Measurements from ENCODE around the gene FOXK1. TPM values are rescaled to one million over a fixed set of nuclear protein-coding genes. Genes with fewer than 3 reads are reported as not detected.

The FOXK1 gene
- total RNA-seq, 2 experiments from 2014 or later: 38.5 to 39.6 TPM

- H3K27me3 Mint-ChIP-seq: no peaks in the 10 kb centered on the region
- peak; percentile 98 for TF ChIP-seq CTCF (IDR thresholded peaks at IDR 0.05)
- ChIA-PET CTCF (interaction anchor here (0.5 to 3.3 kb wide), 27 partner anchors 9 to 1180 kb away, joined by 3 to 43 read pairs (median 3); partner anchors contain the start of genes AP5Z1, RADIL and RBAK), POLR2A (no interaction called here)
- H3K27ac Mint-ChIP-seq: no peak overlapping the region
- DNase-seq: peak; percentile 68
- H3K4me3 Mint-ChIP-seq: no peak overlapping the region
- peaks cover 7% of the 10 kb centered on the region for H3K36me3 Mint-ChIP-seq (ENCODE audit: low read depth)
- no peaks in the 10 kb centered on the region for H3K9me3 Mint-ChIP-seq
- peak; percentile 100 for ATAC-seq
- intact Hi-C loops (cut with micrococcal nuclease): loop anchor here (10.0 kb wide), 1 partner anchor 87 kb away; the partner anchor contains the start of gene RADIL
- H3K4me1 Mint-ChIP-seq (ENCODE audit: low read depth): no peaks in the 10 kb centered on the region
Measured at GRCh38 chr7:4797858-4798705, 116.0 kb downstream of the FOXK1 start.

- no peaks in the 10 kb centered on the region for H3K9me3 Mint-ChIP-seq
- no peak for TF ChIP-seq CTCF (IDR thresholded peaks at IDR 0.05)
- intact Hi-C loops (cut with micrococcal nuclease): loop anchor here (10.0 kb wide), 1 partner anchor 86 kb away; the partner anchor contains the start of gene RADIL
- no peak overlapping the region for H3K4me3 Mint-ChIP-seq
- ATAC-seq: no peak
- DNase-seq: no peak
- ChIA-PET CTCF (interaction anchor here (0.7 to 3.3 kb wide), 23 partner anchors 8 to 313 kb away, joined by 3 to 43 read pairs (median 4); partner anchors contain the start of genes RADIL and RBAK), POLR2A (no interaction called here)
- no peaks in the 10 kb centered on the region for H3K27me3 Mint-ChIP-seq
- H3K27ac Mint-ChIP-seq: no peak overlapping the region
- peaks cover 7% of the 10 kb centered on the region for H3K36me3 Mint-ChIP-seq (ENCODE audit: low read depth)
- no peaks in the 10 kb centered on the region for H3K4me1 Mint-ChIP-seq (ENCODE audit: low read depth)
Measured at GRCh38 chr7:4798706-4799235, 116.7 kb downstream of the FOXK1 start.

- H3K4me1 Mint-ChIP-seq (ENCODE audit: low read depth): no peaks in the 10 kb centered on the region
- no peaks in the 10 kb centered on the region for H3K27me3 Mint-ChIP-seq
- ATAC-seq (no peak), DNase-seq (no peak)
- CTCF ChIA-PET: interaction anchor here (1.2 to 3.3 kb wide), 2 partner anchors 22 to 84 kb away, joined by 4 to 43 read pairs; partner anchors contain the start of gene RADIL
- no peak for TF ChIP-seq CTCF (IDR thresholded peaks at IDR 0.05)
- intact Hi-C loops (cut with micrococcal nuclease): loop anchor here (10.0 kb wide), 1 partner anchor 85 kb away; the partner anchor contains the start of gene RADIL
- POLR2A ChIA-PET: no interaction called here
- H3K9me3 Mint-ChIP-seq: no peaks in the 10 kb centered on the region
- H3K4me3 Mint-ChIP-seq: no peak overlapping the region
- no peaks in the 10 kb centered on the region for H3K36me3 Mint-ChIP-seq (ENCODE audit: low read depth)
- H3K27ac Mint-ChIP-seq: no peak overlapping the region
Measured at GRCh38 chr7:4799508-4800268, 117.6 kb downstream of the FOXK1 start.

GRCh38 chr7:4800487-4800886, 118.4 kb downstream of the FOXK1 start:
- TF ChIP-seq CTCF (IDR thresholded peaks at IDR 0.05): no peak
- ChIA-PET POLR2A (no interaction called here), CTCF (interaction anchor here (1.0 kb wide), 1 partner anchor 83 kb away, joined by 7 read pairs; the partner anchor contains the start of gene RADIL)
- Mint-ChIP-seq H3K9me3 (no peaks in the 10 kb centered on the region), H3K4me1 (ENCODE audit: low read depth) (no peaks in the 10 kb centered on the region), H3K36me3 (ENCODE audit: low read depth) (no peaks in the 10 kb centered on the region), H3K4me3 (no peak overlapping the region), H3K27me3 (no peaks in the 10 kb centered on the region), H3K27ac (no peak overlapping the region)
- DNase-seq (no peak), ATAC-seq (no peak)
- intact Hi-C loops (cut with micrococcal nuclease): no loop called here
